H9 (cell line): ENCODE measurements around the gene FAM162A. TPM values are rescaled to one million over a fixed set of nuclear protein-coding genes. Genes with fewer than 3 reads are reported as not detected.

ENCODE experiments used
- DNase-seq: peaks from one replicate; pipeline ENCODE4 v3.0.0-alpha.2; 2017
- H2AFZ ChIP-seq: one replicate; pipeline ENCODE4 v1.6.1; 2013; ENCODE audit warnings: mild to moderate bottlenecking, low read length, control low read depth, moderate library complexity
- H2AK5ac ChIP-seq: 2 replicates; pipeline ENCODE4 v1.6.1; 2013; ENCODE audit warnings: low read length, control low read depth, mixed read lengths; ENCODE audit not compliant: insufficient read length
- H2BK120ac ChIP-seq: one replicate; pipeline ENCODE4 v1.6.1; 2013; ENCODE audit warnings: low read depth, mild to moderate bottlenecking, low read length, control low read depth, inconsistent platforms; ENCODE audit not compliant: poor library complexity, severe bottlenecking
- H2BK12ac ChIP-seq: 2 replicates; pipeline ENCODE4 v1.6.1; 2013; ENCODE audit warnings: low read length, control low read depth, mixed read lengths, low read depth; ENCODE audit not compliant: insufficient read length
- H2BK15ac ChIP-seq: 2 replicates; pipeline ENCODE4 v1.6.1; 2013; ENCODE audit warnings: low read depth, low read length, control low read depth
- H2BK20ac ChIP-seq: one replicate; pipeline ENCODE4 v1.6.1; 2013; ENCODE audit warnings: low read depth, mild to moderate bottlenecking, low read length, control low read depth, inconsistent platforms; ENCODE audit not compliant: poor library complexity, severe bottlenecking
- H2BK5ac ChIP-seq: 2 replicates; pipeline ENCODE4 v1.6.1; 2013; ENCODE audit warnings: low read length, control low read depth, mixed read lengths; ENCODE audit not compliant: insufficient read length
- H3K14ac ChIP-seq: 2 replicates; pipeline ENCODE4 v1.6.1; 2013; ENCODE audit warnings: low read length, control low read depth; ENCODE audit not compliant: insufficient read depth
- H3K18ac ChIP-seq: 2 replicates; pipeline ENCODE4 v1.6.1; 2013; ENCODE audit warnings: low read depth, mild to moderate bottlenecking, mixed read lengths, low read length, control low read depth; ENCODE audit not compliant: insufficient read length
- H3K23ac ChIP-seq: 2 replicates; pipeline ENCODE4 v1.6.1; 2013; ENCODE audit warnings: low read length, control low read depth, mixed read lengths, low read depth; ENCODE audit not compliant: insufficient read length
- H3K23me2 ChIP-seq: 2 replicates; pipeline ENCODE4 v1.6.1; 2013; ENCODE audit warnings: low read depth, mild to moderate bottlenecking, mixed read lengths, low read length, control low read depth; ENCODE audit not compliant: insufficient read length, poor library complexity, severe bottlenecking
- H3K27ac ChIP-seq: 2 replicates; pipeline ENCODE4 v1.5.1; 2013; ENCODE audit warnings: low read length, control low read depth, mixed read lengths, low read depth; ENCODE audit not compliant: insufficient read length
- H3K27me3 ChIP-seq: 2 replicates; pipeline ENCODE4 v1.6.1; 2013; ENCODE audit warnings: low read length, control low read depth, inconsistent platforms; ENCODE audit not compliant: insufficient read depth
- H3K4ac ChIP-seq: 2 replicates; pipeline ENCODE4 v1.6.1; 2013; ENCODE audit warnings: low read depth, mild to moderate bottlenecking, control low read depth, inconsistent platforms, low read length, moderate library complexity
- H3K4me1 ChIP-seq: 2 replicates; pipeline ENCODE4 v1.6.1; 2013; ENCODE audit warnings: low read length, control low read depth, inconsistent platforms; ENCODE audit not compliant: insufficient read depth
- H3K4me2 ChIP-seq: 2 replicates; pipeline ENCODE4 v1.6.1; 2013; ENCODE audit warnings: low read length, control low read depth, mixed read lengths; ENCODE audit not compliant: insufficient read length, insufficient read depth
- H3K56ac ChIP-seq: 2 replicates; pipeline ENCODE4 v1.6.1; 2013; ENCODE audit warnings: low read depth, mild to moderate bottlenecking, mixed read lengths, low read length, control low read depth; ENCODE audit not compliant: insufficient read length
- H3K79me1 ChIP-seq: 2 replicates; pipeline ENCODE4 v1.6.1; 2013; ENCODE audit warnings: low read depth, mild to moderate bottlenecking, moderate library complexity, low read length, control low read depth, inconsistent platforms; ENCODE audit not compliant: insufficient read depth, poor library complexity, severe bottlenecking
- H3K79me2 ChIP-seq: 2 replicates; pipeline ENCODE4 v1.6.1; 2013; ENCODE audit warnings: low read length, control low read depth, inconsistent platforms; ENCODE audit not compliant: insufficient read depth
- H3K9ac ChIP-seq: 2 replicates; pipeline ENCODE4 v1.6.1; 2013; ENCODE audit warnings: low read length, control low read depth, mixed read lengths; ENCODE audit not compliant: insufficient read length; ENCODE audit errors: extremely low read depth
- H3K9me3 ChIP-seq: one replicate; pipeline ENCODE4 v1.6.1; 2013; ENCODE audit warnings: low read depth, low read length, inconsistent platforms; ENCODE audit not compliant: control insufficient read depth
- H3T11ph ChIP-seq: one replicate; pipeline ENCODE4 v1.6.1; 2013; ENCODE audit warnings: mild to moderate bottlenecking, low read length, control low read depth, inconsistent platforms
- H4K20me1 ChIP-seq: one replicate; pipeline ENCODE4 v1.6.1; 2013; ENCODE audit not compliant: control insufficient read depth, insufficient read length, insufficient read depth
- H4K5ac ChIP-seq: 2 replicates; pipeline ENCODE4 v1.6.1; 2013; ENCODE audit warnings: low read depth, mild to moderate bottlenecking, mixed read lengths, low read length, control low read depth; ENCODE audit not compliant: insufficient read length
- H4K8ac ChIP-seq: replicated peaks from 2 replicates; pipeline ENCODE4 v1.6.1; 2013; ENCODE audit warnings: low read length, control low read depth, mixed read lengths, low read depth; ENCODE audit not compliant: insufficient read length
- H4K91ac ChIP-seq: 2 replicates; pipeline ENCODE4 v1.6.1; 2013; ENCODE audit warnings: low read depth, mild to moderate bottlenecking, moderate library complexity, mixed read lengths, low read length, control low read depth; ENCODE audit not compliant: insufficient read length
- H3K27ac Mint-ChIP-seq, 3 experiments: 2 replicates in 2 of 3; 3 replicates in 1 of 3; pipeline ENCODE4 v1.8.0; 2020 to 2021; ENCODE audit warnings: mixed read lengths in 3 of 3, mild to moderate bottlenecking in 1 of 3, moderate library complexity in 1 of 3
- H3K27me3 Mint-ChIP-seq: 2 replicates; pipeline ENCODE4 v1.8.0; 2021; ENCODE audit warnings: low read depth, mild to moderate bottlenecking, moderate library complexity, mixed read lengths
- H3K36me3 Mint-ChIP-seq, 3 experiments: 2 replicates in 2 of 3; 3 replicates in 1 of 3; pipeline ENCODE4 v1.8.0; 2020 to 2021; ENCODE audit warnings: low read depth in 3 of 3, mixed read lengths in 3 of 3; ENCODE audit not compliant: insufficient read depth in 1 of 3
- H3K4me1 Mint-ChIP-seq, 2 experiments: 2 replicates each; pipeline ENCODE4 v1.8.0; 2020; ENCODE audit warnings: mixed read lengths in 2 of 2
- H3K4me3 Mint-ChIP-seq, 2 experiments: 2 replicates in 1 of 2; 3 replicates in 1 of 2; pipeline ENCODE4 v1.8.0; 2020 to 2021; ENCODE audit warnings: mild to moderate bottlenecking in 2 of 2, mixed read lengths in 2 of 2, moderate library complexity in 1 of 2
- H3K9me3 Mint-ChIP-seq, 2 experiments: 2 replicates in 1 of 2; 3 replicates in 1 of 2; pipeline ENCODE4 v1.8.0; 2020; ENCODE audit warnings: mild to moderate bottlenecking in 2 of 2, mixed read lengths in 2 of 2, moderate library complexity in 1 of 2
- CTCF ChIP-seq: fragments of 200-600 bp; sonication (generic); conservative IDR thresholded peaks from 3 replicates; pipeline ENCODE4 v1.8.0; 2021; ENCODE audit warnings: antibody characterized with exemption, mild to moderate bottlenecking
- WGBS: extraction: QIAGEN DNeasy Blood & Tissue Kit; methylation state at CpG from one replicate; pipeline ENCODE4 v1.1.7; 2013; ENCODE audit warnings: missing lambda C conversion rate, low lambda C conversion rate, mixed read lengths; ENCODE audit not compliant: insufficient read length; ENCODE audit errors: extremely low coverage; 5-methylcytosine and 5-hydroxymethylcytosine counted together
- total RNA-seq: library from RNA; stranded (reverse); gene quantifications from 2 replicates; pipeline ENCODE4 v1.2.1, GENCODE V29; 2021

Gene FAM162A
- total RNA-seq, 1 experiment from 2014 or later: 78.5 TPM

DNA sequence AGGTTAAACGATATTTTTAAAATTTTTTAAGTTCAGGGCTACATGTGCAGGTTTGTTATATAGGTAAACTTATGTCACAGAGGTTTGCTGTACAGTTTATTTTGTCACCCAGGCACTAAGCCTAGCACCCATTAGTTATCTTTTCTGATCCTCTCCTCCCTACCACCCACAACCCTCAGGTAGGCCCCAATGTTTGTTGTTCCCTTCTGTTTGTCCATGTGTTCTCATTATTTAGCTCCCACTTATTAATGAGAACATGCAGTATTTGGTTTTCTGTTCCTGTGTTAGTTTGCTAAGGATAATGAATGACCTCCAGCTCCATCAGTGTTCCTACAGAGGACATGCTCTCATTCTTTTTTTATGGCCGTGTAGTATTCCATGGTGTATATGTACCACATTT, 14.9 kb downstream of the FAM162A start:
- no peak overlapping the region for H3K4me3 Mint-ChIP-seq
- H4K91ac ChIP-seq: no peak overlapping the region
- no peak overlapping the region for H3K27ac Mint-ChIP-seq

More for the DNA sequence above, 14.9 kb downstream of the FAM162A start:
- H3K23ac ChIP-seq: no peak overlapping the region
- no peak overlapping the region for H2BK20ac ChIP-seq
- H2BK120ac ChIP-seq: no peak overlapping the region
- H3K4me2 ChIP-seq: no peak overlapping the region
- no peak overlapping the region for H3T11ph ChIP-seq
- H4K20me1 ChIP-seq: no peaks in the 10 kb centered on the region
- H4K5ac ChIP-seq: no peak overlapping the region
- peaks cover 0 to 6% of the 10 kb centered on the region in 2 experiments; a peak in 2 of 4 replicates for H3K4me1 Mint-ChIP-seq
- no peak overlapping the region for H3K4ac ChIP-seq
- no peak overlapping the region for H3K56ac ChIP-seq
- no peak overlapping the region for H2BK15ac ChIP-seq
- no peak overlapping the region for H2BK5ac ChIP-seq
- H2AK5ac ChIP-seq: no peak overlapping the region
- no peaks in the 10 kb centered on the region for H3K9me3 ChIP-seq
- H3K9ac ChIP-seq: no peak overlapping the region
- H3K18ac ChIP-seq: no peak overlapping the region
- 100% methylated on average over 1 of the region's 2 CpGs for WGBS
- no peak for DNase-seq
- no peak overlapping the region for H4K8ac ChIP-seq
- no peaks in the 10 kb centered on the region for H3K23me2 ChIP-seq
- H3K36me3 Mint-ChIP-seq: peaks cover 0 to 18% (median 9%) of the 10 kb centered on the region in 3 experiments; a peak in 4 of 7 replicates
- H2AFZ ChIP-seq: no peak overlapping the region
- no peaks in the 10 kb centered on the region for H3K9me3 Mint-ChIP-seq
- no peak overlapping the region for H3K14ac ChIP-seq
- H3K79me2 ChIP-seq: no peaks in the 10 kb centered on the region
- H2BK12ac ChIP-seq: no peak overlapping the region
- no peaks in the 10 kb centered on the region for H3K79me1 ChIP-seq
- no peak for TF ChIP-seq CTCF
- H3K27ac ChIP-seq: no peak overlapping the region
- no peaks in the 10 kb centered on the region for H3K4me1 ChIP-seq
- no peaks in the 10 kb centered on the region for H3K27me3 Mint-ChIP-seq
- H3K27me3 ChIP-seq: no peaks in the 10 kb centered on the region
